Panc1 (cell line): ENCODE results near the gene CNTF.

Experiments
- CTCF ChIP-seq: fragments of 450-650 bp; IDR thresholded peaks from 2 replicates; pipeline ENCODE4 v1.5.1; 2017; ENCODE audit warnings: mild to moderate bottlenecking
- REST ChIP-seq, 2 experiments: IDR thresholded peaks; 2 replicates each; pipeline ENCODE4 v1.6.1; 2011 to 2012; ENCODE audit warnings: low read depth in 2 of 2, control low read depth in 1 of 2, low read length in 1 of 2, mild to moderate bottlenecking in 1 of 2, moderate library complexity in 1 of 2; ENCODE audit not compliant: insufficient read depth in 1 of 2

GRCh38 chr11:58577555-58578135 is 44.8 kb upstream of the CNTF start:
- no peak for TF ChIP-seq CTCF
- no peak for TF ChIP-seq REST (IDR thresholded peaks at IDR 0.05; ENCODE audit: insufficient read depth in 1 of 2, low read depth in 2 of 2, low read length in 1 of 2)
